ENCODE data around the gene CTXN3.

- TF ChIP-seq CTCF (IDR thresholded peaks at IDR 0.05) (no peak), ZFX (IDR thresholded peaks at IDR 0.05; ENCODE audit: borderline replicate concordance) (no peak)
Observed at GRCh38 chr5:127615916-127616315, 33.0 kb upstream of the CTXN3 start.
